Measurements from ENCODE around the gene PCK1. TPM values are rescaled to one million over a fixed set of nuclear protein-coding genes. Genes with fewer than 3 reads are reported as not detected.

PCK1 gene
- total RNA-seq, 1 donor from 2014 or later: under 0.01 TPM

DNA sequence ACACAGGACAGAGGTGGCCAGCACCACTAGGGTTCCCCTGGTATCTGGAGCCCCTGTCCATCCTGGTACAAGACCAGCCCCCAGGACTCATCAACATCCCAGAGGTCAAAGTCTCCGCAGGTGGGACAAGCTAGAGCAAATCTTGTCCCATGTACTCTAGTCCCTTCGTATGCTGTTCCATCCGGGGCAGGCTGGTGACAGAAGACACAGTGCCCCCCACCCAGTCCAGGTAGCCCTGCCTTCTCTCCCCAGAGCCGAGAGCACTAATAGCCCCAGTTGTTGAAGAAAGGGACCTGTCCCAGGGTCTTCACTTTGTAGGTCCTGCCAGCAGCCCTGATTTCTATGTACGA is 21.1 kb downstream of the PCK1 start:
- TF ChIP-seq, protein P1, sequence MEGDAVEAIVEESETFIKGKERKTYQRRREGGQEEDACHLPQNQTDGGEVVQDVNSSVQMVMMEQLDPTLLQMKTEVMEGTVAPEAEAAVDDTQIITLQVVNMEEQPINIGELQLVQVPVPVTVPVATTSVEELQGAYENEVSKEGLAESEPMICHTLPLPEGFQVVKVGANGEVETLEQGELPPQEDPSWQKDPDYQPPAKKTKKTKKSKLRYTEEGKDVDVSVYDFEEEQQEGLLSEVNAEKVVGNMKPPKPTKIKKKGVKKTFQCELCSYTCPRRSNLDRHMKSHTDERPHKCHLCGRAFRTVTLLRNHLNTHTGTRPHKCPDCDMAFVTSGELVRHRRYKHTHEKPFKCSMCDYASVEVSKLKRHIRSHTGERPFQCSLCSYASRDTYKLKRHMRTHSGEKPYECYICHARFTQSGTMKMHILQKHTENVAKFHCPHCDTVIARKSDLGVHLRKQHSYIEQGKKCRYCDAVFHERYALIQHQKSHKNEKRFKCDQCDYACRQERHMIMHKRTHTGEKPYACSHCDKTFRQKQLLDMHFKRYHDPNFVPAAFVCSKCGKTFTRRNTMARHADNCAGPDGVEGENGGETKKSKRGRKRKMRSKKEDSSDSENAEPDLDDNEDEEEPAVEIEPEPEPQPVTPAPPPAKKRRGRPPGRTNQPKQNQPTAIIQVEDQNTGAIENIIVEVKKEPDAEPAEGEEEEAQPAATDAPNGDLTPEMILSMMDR (IDR thresholded peaks at IDR 0.05; ENCODE audit: insufficient read depth, low read length, poor library complexity, severe bottlenecking): no peak
- no peak for DNase-seq (ENCODE audit: low read depth)
- no peaks in the 10 kb centered on the region for H3K36me3 ChIP-seq (ENCODE audit: control insufficient read depth, insufficient read depth, low read length)
- peaks cover 77% of the 10 kb centered on the region for H3K27me3 ChIP-seq (ENCODE audit: control insufficient read depth, insufficient read depth, low read length)
- no peak overlapping the region for H3K4me3 ChIP-seq (ENCODE audit: low read depth, low read length)

DNA sequence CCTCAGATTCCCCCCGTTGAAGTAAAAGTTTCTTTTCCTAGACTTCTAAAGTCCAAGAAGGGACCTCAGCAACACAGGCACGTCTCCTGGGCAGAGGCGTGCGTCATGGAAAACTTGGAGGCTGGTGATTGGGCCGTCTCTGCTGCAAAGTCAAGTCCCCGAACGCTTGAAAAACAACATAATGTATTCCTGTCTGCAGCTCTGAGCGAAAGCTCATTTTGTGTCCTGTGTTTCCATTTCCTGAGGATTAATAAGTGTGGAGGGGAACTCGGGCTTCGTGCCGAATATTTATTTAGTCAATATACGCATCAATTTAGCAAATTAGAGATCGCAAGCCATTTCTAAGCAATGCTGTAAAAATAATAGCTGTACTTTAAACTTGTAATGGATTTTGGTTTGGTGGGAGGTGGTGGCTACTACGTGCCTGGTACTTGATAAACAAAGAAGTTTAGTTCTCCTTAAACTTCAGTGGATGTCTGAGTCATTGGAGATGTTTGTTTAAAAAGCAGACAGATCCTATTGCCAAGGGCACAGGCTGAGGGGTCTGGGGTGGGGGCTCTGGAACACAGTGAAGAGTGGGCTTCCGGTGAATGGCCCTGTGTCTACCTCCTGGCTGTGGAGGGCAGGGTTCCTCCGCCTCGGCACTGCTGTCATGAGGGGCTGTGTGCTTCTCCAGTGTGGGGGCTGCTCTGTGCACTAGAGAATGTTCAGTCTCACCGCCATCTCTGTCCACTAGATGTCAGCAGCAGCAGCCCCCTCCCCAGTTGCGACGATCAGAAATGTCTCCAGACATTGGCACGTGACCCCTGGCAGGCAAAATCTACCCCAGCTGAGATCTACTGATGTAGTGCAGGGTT is 21.8 kb downstream of the PCK1 start:
- peaks cover 71% of the 10 kb centered on the region for H3K27me3 ChIP-seq (ENCODE audit: control insufficient read depth, insufficient read depth, low read length)
- H3K36me3 ChIP-seq (ENCODE audit: control insufficient read depth, insufficient read depth, low read length): no peaks in the 10 kb centered on the region
- DNase-seq (ENCODE audit: low read depth): no peak
- TF ChIP-seq, protein P1 (IDR thresholded peaks at IDR 0.05; ENCODE audit: insufficient read depth, low read length, poor library complexity, severe bottlenecking): peak; percentile 71
- H3K4me3 ChIP-seq (ENCODE audit: low read depth, low read length): no peak overlapping the region

DNA sequence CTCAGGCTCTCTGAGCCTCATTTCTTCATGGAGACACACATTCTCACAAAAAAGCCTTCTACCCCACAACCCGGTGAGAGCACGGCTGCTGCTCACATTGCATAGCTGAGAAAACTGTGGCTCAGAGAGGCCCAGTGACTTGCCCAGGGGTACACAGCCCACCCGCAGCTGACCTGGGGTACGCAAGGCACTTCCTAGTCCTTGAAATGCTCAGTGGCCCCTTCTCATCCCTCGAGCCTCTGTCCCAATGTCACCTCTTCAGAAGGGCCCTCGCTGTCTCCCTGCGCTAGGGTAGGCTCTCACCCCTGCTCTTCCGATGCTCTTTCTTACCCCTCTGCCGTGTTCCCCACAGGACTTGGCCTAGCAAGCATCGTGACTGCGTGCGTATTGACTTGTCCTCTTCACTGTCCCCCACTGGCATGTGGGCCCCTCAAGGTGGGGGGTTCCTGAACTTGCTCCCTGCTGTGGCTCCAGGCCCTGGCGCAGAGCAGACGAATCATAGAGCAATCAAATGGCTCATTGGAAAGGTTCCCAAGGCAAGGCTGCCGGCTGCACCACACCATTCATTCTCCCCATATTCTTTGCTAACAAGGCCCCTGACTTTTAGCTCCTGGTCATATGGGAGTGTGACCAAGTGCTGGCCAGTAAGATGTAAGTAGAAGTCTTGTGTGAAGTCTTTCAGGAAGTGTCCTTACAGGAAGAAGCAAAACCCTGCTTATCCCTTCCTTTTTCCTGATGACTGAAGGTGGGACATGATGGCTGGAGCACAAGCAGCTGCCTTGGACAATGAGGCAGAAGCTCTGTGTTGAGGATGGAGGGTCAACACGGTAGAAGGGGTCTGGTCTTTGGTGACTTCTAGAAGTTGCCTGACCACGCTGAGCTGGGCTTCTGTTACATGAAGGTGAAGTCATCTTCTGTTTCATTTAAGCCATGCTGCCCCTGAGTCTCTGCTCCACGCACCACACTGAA is 22.7 kb downstream of the PCK1 start:
- Histone ChIP-seq H3K4me3 (ENCODE audit: low read depth, low read length) (no peak overlapping the region), H3K36me3 (ENCODE audit: control insufficient read depth, insufficient read depth, low read length) (no peaks in the 10 kb centered on the region), H3K27me3 (ENCODE audit: control insufficient read depth, insufficient read depth, low read length) (peaks cover 63% of the 10 kb centered on the region)
- TF ChIP-seq, protein P1 (IDR thresholded peaks at IDR 0.05; ENCODE audit: insufficient read depth, low read length, poor library complexity, severe bottlenecking): no peak
- no peak for DNase-seq (ENCODE audit: low read depth)

DNA sequence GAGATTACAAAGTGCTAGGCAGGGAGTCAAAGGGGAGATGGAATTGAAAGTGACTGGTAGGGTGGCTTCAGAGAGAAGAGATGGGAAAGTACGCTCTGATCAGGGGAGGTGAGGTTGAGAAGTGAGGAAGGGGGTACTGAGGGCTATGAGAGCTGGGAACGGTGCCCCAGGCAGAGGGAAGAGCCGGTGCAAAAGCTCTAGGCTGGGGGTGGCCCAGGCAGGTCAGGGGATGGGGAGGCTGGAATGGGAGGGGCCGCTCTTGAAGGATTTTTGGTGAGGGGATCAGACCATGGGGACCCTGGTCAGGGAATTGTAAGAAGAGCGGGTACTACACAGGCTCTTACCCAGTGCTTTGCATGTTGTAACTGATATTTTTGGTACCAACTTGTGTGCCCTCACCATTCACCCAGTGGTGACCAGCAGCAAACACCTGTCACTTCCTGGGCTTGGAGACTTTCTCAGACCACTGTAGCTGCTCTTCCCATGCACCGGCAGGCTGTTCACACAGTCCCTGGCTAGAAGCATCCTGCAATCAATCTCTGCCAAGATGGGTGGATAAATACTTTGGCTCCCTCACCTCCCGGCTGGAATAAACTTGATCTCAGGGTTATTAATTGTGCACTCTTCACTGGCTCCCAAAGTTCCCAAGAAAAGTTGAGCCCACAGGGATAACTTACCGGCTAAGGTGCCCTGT is 24.0 kb downstream of the PCK1 start:
- H3K27me3 ChIP-seq (ENCODE audit: control insufficient read depth, insufficient read depth, low read length): peaks cover 60% of the 10 kb centered on the region
- no peaks in the 10 kb centered on the region for H3K36me3 ChIP-seq (ENCODE audit: control insufficient read depth, insufficient read depth, low read length)
- DNase-seq (ENCODE audit: low read depth): no peak
- H3K4me3 ChIP-seq (ENCODE audit: low read depth, low read length): no peak overlapping the region
- TF ChIP-seq, protein P1 (IDR thresholded peaks at IDR 0.05; ENCODE audit: insufficient read depth, low read length, poor library complexity, severe bottlenecking): no peak

DNA sequence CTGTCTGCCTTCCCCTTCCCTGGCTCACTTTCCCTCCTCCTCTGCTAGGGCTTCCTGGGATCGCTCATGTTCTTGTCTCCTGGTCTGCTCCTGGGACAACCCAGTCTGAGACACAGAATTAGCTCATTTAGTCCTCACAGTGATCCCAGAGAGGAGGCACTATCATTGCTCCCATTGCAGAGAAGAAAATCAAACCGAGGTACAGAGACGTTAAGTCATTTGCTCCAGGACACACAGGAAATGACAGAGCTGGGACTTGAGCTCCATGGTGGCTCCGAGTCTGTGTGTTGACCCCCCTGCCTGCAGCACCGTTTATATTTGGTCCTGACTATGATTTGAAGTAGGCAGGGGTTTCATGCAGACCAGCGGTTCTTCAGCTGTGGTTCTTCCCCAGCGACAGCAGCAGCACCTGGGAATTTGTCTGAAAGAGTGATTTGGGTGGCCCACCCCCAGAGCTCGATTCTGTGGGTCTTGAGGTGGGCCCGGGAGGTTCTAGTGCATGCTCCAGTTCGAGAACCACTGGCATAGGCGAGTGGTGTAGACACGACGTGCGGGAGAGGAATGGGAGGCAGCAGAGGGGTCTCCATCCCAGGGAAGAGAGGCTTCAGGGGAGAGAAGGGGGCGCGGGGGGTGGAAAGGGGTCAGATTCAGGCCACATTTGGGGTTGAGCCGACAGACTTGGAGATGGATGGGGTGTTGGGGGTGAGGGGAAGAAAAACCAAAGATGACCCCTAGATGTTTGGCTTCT is 24.7 kb downstream of the PCK1 start:
- TF ChIP-seq, protein P1 (IDR thresholded peaks at IDR 0.05; ENCODE audit: insufficient read depth, low read length, poor library complexity, severe bottlenecking): no peak
- no peak overlapping the region for H3K4me3 ChIP-seq (ENCODE audit: low read depth, low read length)
- H3K27me3 ChIP-seq (ENCODE audit: control insufficient read depth, insufficient read depth, low read length): peaks cover 58% of the 10 kb centered on the region
- DNase-seq (ENCODE audit: low read depth): no peak
- no peaks in the 10 kb centered on the region for H3K36me3 ChIP-seq (ENCODE audit: control insufficient read depth, insufficient read depth, low read length)

Measured in kidney epithelial cell (primary cell).